Skeletal muscle tissue (tissue), 4 donors: ENCODE data around the gene PFKL. TPM values are rescaled to one million over a fixed set of nuclear protein-coding genes. Genes with fewer than 3 reads are reported as not detected.
"Not testable (repeated sequence)": the region's sequence is repeated elsewhere in the genome, so short reads cannot be mapped to it uniquely, and the experiment has no call there.

ENCODE experiments used
- H3K27ac ChIP-seq: one replicate; pipeline ENCODE4 v1.7.0; 2013; ENCODE audit warnings: mild to moderate bottlenecking, low read depth, low read length, inconsistent platforms
- H3K27me3 ChIP-seq, 3 donors: one replicate each; pipeline ENCODE4 v1.7.0; 2013; ENCODE audit warnings: low read length in 3 of 3; ENCODE audit not compliant: control insufficient read depth in 3 of 3, insufficient read depth in 3 of 3
- H3K36me3 ChIP-seq, 3 donors: one replicate each; pipeline ENCODE4 v1.7.0; 2013; ENCODE audit warnings: low read length in 3 of 3; ENCODE audit not compliant: control insufficient read depth in 3 of 3, insufficient read depth in 3 of 3
- H3K4me1 ChIP-seq, 3 donors: one replicate each; pipeline ENCODE4 v1.7.0; 2013; ENCODE audit warnings: low read length in 3 of 3, mild to moderate bottlenecking in 3 of 3; ENCODE audit not compliant: control insufficient read depth in 3 of 3, insufficient read depth in 3 of 3
- H3K4me3 ChIP-seq, 3 donors: one replicate each; pipeline ENCODE4 v1.7.0; 2013; ENCODE audit warnings: low read length in 3 of 3
- H3K9ac ChIP-seq, 3 donors: one replicate each; pipeline ENCODE4 v1.7.0; 2013; ENCODE audit warnings: low read length in 3 of 3, mild to moderate bottlenecking in 3 of 3, moderate library complexity in 2 of 3, low read depth in 1 of 3
- H3K9me3 ChIP-seq, 3 donors: one replicate each; pipeline ENCODE4 v1.7.0; 2013; ENCODE audit warnings: low read length in 3 of 3; ENCODE audit not compliant: control insufficient read depth in 3 of 3
- total RNA-seq: library from RNA; depleted of rRNA; stranded (reverse); fragments of >200 nt; gene quantifications from one replicate; pipeline ENCODE4 v1.2.3, GENCODE V29; 2014
- donor health status: Osteomylitis.

PFKL gene
- total RNA-seq, 1 donor from 2014 or later = 72.0 TPM

DNA sequence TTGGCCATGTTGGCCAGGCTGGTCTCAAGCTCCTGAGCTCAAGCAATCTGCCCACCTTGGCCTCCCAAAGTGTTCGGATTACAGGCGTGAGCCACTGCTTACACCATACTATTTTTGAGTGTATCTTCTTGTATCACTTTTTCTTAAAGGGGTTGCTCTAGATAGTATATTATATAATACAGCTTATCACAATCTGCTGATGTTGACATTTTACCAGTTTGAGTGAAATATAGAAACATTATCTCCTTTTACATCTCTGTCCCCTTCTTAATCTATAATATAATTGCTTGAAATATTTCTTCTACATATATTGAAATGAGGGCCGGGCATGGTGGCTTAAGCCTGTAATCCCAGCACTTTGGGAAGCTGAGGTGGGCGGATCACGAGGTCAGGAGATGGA, 62.0 kb downstream of the PFKL start:
- not testable (repeated sequence) for H3K27ac ChIP-seq, H3K9me3 ChIP-seq, H3K4me3 ChIP-seq, H3K9ac ChIP-seq, H3K4me1 ChIP-seq, H3K36me3 ChIP-seq
- peaks cover 16 to 19% (median 18%) of the 10 kb centered on the region in 3 donors for H3K27me3 ChIP-seq

DNA sequence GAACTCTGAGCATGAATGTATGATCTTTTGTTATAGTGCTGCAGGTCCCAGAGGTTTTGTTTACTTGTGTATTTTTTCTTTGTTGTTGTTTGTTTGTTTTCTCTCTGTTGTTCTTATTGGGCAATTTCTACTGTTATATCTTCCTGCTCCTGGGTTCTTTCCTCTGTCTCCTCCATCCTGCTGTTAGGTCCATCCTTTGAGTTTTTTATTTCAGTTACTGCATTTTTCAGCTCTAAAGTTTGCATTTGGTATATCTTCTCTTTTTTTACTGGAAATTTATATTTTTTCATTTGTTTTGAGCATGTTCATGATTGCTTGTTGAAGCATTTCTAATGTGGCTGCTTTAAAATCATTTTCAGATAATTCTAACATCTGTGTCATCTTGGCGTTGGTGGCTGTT, 63.4 kb downstream of the PFKL start:
- H3K9ac ChIP-seq = no peak overlapping the region
- H3K4me3 ChIP-seq = no peak overlapping the region
- H3K27me3 ChIP-seq = peaks cover 14 to 21% (median 17%) of the 10 kb centered on the region in 3 donors
- H3K9me3 ChIP-seq = peaks cover 0 to 2% (median 0%) of the 10 kb centered on the region in 3 donors
- H3K4me1 ChIP-seq = no peaks in the 10 kb centered on the region
- H3K27ac ChIP-seq = no peak overlapping the region
- H3K36me3 ChIP-seq = no peaks in the 10 kb centered on the region

DNA sequence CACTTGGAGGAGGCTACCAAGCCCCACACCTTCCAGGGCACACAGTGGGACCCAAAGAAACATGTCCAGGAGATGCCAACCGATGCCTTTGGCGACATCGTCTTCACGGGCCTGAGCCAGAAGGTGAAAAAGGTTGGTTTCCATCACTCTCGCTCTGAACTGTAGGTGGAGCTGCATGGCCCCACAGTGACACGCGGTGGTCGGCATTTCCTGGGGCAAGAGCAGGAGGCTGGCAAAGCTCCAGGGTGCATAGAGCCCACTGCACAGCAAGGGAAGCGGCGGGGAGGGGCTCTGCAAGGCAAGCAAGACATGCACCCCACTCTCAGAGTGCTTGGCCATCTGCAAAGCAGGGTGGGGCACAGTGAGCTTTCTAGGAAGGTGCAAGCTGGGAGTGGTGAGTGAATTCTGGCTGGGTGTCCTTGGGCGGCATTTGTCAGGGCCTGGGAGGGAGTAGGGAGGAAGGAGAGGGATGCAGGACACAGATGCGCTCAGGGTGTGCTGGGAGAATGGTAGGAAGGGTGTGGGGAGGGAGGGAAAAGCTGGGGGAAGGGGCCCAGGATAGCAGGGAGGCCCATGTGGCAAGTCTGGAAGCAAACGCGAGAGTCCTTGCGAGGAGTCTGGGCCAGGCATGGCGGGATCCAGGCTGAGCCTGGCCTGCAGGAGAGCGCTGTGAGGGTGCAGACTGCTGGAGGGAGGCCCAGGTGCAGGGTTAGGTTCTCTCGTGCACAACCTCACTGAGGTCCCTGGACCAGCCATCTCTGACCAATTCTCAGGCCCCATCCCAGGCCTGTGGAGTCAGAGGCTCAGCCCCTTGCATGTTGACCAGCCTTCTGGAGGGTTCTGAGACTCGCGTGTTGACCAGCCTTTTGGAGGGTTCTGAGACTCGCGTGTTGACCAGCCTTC, 64.5 kb downstream of the PFKL start:
- Histone ChIP-seq H3K4me3 (no peak overlapping the region), H3K9me3 (peaks cover 0 to 2% (median 0%) of the 10 kb centered on the region in 3 donors), H3K27ac (no peak overlapping the region), H3K9ac (no peak overlapping the region), H3K4me1 (no peaks in the 10 kb centered on the region), H3K36me3 (no peaks in the 10 kb centered on the region), H3K27me3 (peaks cover 18 to 25% (median 21%) of the 10 kb centered on the region in 3 donors)

DNA sequence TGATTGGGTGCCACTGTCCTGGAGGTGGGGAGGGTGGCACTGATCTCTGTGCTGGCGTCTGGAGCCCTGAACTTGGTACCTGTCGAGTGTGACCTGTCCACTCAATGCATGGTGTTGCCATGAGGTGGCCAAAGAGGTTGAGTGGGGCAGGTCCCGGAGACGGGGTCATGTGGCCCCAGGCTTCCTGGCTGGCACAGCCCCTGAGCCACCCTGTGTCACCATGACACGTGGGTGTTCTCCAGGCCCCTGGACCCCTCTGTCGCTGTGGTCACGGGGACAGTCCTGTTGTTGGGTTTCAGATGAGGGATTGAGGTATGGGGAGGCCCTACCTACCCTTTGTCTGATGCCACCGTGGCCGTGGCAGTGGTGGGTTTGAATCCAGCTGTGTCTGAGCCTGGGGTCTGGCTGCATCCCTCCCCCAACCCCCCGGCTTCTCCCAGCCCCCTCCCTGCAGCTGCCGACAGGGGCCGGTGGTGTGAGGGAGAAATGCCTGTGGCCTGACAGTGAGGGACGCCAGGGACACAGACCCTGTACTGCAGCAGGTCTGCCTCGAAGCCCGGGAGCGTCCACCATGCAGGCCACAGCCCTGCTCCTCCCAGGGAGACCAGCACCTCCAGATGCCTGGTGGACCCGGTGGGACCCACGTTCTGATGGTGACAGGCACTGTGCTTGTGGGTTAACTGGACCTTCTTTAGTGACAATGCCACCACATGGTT, 65.6 kb downstream of the PFKL start:
- H3K36me3 ChIP-seq = no peaks in the 10 kb centered on the region
- H3K4me1 ChIP-seq = peaks cover 0 to 4% (median 3%) of the 10 kb centered on the region in 3 donors
- no peak overlapping the region for H3K4me3 ChIP-seq
- peaks cover 0 to 2% (median 0%) of the 10 kb centered on the region in 3 donors for H3K9me3 ChIP-seq
- H3K9ac ChIP-seq = no peak overlapping the region
- peaks cover 21 to 31% (median 24%) of the 10 kb centered on the region in 3 donors for H3K27me3 ChIP-seq
- H3K27ac ChIP-seq = no peak overlapping the region

DNA sequence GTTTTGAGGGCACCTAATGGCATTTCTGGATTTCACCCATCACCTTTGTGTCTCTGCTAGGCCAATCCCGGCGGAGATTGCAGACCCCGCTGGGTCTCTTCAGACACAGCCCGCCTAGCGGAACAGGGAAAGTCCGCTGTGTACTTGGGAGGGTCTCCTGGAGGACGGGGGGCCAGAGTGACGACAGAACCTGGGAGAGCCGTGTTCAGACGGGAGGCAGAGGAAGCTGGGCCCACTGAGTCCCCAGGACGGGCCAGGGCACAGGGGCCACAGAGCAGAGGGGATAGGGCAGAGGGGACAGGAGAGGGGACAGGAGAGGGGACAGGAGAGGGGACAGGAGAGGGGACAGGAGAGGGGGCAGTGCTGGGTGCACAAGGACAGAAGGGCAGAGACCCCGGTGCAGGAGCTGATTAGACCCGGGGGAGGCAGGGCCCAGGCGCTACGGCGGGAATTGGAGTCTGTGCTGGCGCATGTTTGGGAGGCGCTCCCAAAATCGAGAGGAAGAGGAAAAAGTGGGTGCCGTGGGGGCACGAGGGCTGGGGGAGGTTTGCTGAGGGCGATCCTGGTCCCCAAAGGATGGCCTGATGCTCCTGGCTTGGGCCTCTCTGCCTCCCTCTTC, 66.2 kb downstream of the PFKL start:
- Histone ChIP-seq H3K4me1 (peaks cover 0 to 6% (median 4%) of the 10 kb centered on the region in 3 donors), H3K27me3 (peaks cover 27 to 37% (median 27%) of the 10 kb centered on the region in 3 donors), H3K9me3 (peaks cover 0 to 2% (median 0%) of the 10 kb centered on the region in 3 donors), H3K36me3 (no peaks in the 10 kb centered on the region), H3K9ac (no peak overlapping the region), H3K27ac (no peak overlapping the region), H3K4me3 (no peak overlapping the region)

DNA sequence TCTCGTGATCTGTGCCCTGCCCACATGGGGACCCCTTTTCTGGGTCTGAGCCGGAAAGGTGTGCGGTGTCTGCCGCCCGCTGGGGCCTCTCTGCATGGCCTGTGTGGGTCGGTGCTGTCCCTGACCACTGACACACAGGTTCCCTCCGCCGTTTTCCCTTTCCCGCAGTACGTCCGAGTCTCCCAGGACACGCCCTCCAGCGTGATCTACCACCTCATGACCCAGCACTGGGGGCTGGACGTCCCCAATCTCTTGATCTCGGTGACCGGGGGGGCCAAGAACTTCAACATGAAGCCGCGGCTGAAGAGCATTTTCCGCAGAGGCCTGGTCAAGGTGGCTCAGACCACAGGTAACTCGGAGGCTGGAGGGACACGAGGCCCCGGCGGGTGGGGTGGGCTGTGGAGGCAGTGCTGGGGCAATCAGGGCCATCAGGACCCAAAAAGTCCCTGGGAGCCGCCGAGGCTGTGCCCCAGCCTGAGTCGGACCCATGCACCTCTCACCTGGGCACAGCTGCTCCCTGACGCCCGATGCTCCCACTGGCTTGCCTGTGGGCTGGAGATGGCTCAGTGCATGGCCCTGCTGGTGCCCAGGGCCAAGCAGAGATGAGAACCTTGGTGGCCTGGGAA, 66.8 kb downstream of the PFKL start:
- H3K4me1 ChIP-seq = peaks cover 0 to 6% (median 4%) of the 10 kb centered on the region in 3 donors
- no peak overlapping the region for H3K9ac ChIP-seq
- H3K27ac ChIP-seq = no peak overlapping the region
- no peaks in the 10 kb centered on the region for H3K36me3 ChIP-seq
- H3K9me3 ChIP-seq = peaks cover 0 to 2% (median 0%) of the 10 kb centered on the region in 3 donors
- peaks cover 27 to 38% (median 27%) of the 10 kb centered on the region in 3 donors for H3K27me3 ChIP-seq
- no peak overlapping the region for H3K4me3 ChIP-seq

DNA sequence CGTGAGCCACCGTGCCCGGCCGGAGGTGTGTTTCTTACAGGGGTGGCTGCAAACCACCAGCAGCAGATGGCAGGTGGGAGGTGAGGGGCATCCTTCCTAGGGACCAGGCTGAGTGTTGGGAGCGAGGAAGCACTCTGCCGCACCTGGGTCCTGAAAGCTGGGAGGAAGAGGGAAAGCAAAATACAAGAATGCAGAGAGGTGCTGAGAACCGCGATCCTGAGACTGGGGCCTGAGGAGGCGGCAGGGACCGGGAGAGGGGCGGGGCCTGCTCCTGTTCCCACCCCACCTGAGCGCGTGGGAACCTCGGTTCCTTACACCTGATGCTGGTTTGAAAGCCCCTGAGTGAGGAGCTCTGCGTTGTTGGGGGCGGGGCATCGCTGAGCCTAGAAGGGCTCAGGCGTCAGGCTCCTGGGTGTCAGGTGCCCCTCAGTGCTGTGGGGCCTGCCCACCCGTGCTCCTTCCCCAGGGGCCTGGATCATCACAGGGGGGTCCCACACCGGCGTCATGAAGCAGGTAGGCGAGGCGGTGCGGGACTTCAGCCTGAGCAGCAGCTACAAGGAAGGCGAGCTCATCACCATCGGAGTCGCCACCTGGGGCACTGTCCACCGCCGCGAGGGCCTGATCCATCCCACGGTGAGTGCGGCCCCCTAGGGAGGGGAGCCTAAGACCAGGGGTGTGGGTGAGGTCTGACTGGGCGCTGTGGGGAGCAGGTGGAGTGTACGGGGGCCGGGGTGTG, 69.0 kb downstream of the PFKL start:
- H3K4me3 ChIP-seq = no peak overlapping the region
- no peak overlapping the region for H3K9ac ChIP-seq
- H3K27me3 ChIP-seq = peaks cover 24 to 38% (median 28%) of the 10 kb centered on the region in 3 donors
- no peak overlapping the region for H3K27ac ChIP-seq
- no peaks in the 10 kb centered on the region for H3K36me3 ChIP-seq
- peaks cover 0 to 2% (median 0%) of the 10 kb centered on the region in 3 donors for H3K9me3 ChIP-seq
- peaks cover 0 to 6% (median 4%) of the 10 kb centered on the region in 3 donors for H3K4me1 ChIP-seq

DNA sequence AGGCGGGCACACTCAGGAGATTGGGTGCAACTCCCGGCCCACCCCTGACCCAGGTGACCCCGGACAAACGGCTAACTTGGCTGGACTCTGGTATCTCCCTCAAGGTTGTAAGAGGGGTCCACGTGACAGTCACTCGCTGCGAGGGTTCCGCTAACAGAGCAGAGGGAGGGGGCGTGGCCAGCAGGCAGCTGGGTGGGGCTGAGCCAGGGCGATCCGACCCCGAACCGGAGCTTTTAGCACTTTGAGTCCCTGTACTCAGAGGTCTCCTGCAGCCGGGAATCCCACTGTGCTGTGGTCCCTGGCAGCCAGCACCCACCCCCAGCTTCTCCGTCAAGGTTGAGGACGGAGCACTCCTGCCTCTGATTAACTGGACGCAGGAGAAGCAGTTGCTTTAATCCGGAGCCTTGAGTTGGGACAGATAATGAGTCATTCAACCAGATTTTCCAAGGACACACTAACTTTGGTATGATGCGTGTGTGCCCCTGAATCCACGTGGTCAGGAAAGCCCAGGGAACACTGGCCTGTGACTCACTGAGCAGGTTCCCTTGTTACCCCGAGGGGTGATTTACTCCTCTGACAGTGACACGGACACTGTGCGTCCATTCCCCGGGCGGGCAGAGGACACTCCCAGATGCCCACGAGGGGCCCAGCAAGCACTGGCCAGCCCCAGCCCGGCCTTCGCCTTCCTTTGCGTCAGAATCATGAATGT, 70.3 kb downstream of the PFKL start:
- H3K36me3 ChIP-seq = no peaks in the 10 kb centered on the region
- peaks cover 22 to 41% (median 33%) of the 10 kb centered on the region in 3 donors for H3K27me3 ChIP-seq
- H3K4me1 ChIP-seq = peaks cover 0 to 6% (median 4%) of the 10 kb centered on the region in 3 donors
- H3K9me3 ChIP-seq = no peaks in the 10 kb centered on the region
- no peak overlapping the region for H3K9ac ChIP-seq
- H3K27ac ChIP-seq = no peak overlapping the region
- no peak overlapping the region for H3K4me3 ChIP-seq
